Loucy (cell line): Measurements from ENCODE around the gene CREB3L4.

ENCODE experiments used
- H2AFZ ChIP-seq: fragments of 200-600 bp; sonication (generic); 2 replicates; pipeline ENCODE4 v1.6.0; 2016; ENCODE audit warnings: antibody characterized with exemption, mild to moderate bottlenecking, low read length, moderate library complexity
- H3F3A ChIP-seq: fragments of 200-600 bp; 2 replicates; pipeline ENCODE4 v1.6.0; 2016; ENCODE audit warnings: antibody characterized with exemption, low read depth, mild to moderate bottlenecking
- H3K27me3 ChIP-seq: fragments of 200-600 bp; sonication (generic); 2 replicates; pipeline ENCODE4 v1.6.1; 2014; ENCODE audit warnings: low read length, mild to moderate bottlenecking; ENCODE audit not compliant: insufficient read depth, poor library complexity, severe bottlenecking
- H3K36me3 ChIP-seq: fragments of 200-600 bp; sonication (generic); 2 replicates; pipeline ENCODE4 v1.6.1; 2016; ENCODE audit warnings: low read length; ENCODE audit not compliant: insufficient read depth
- H3K4me1 ChIP-seq: fragments of 200-600 bp; sonication (generic); 2 replicates; pipeline ENCODE4 v1.5.1; 2014; ENCODE audit warnings: low read length, mild to moderate bottlenecking; ENCODE audit not compliant: insufficient read depth, poor library complexity, severe bottlenecking
- H3K4me2 ChIP-seq: fragments of 200-600 bp; sonication (generic); 2 replicates; pipeline ENCODE4 v1.6.0; 2014; ENCODE audit warnings: antibody characterized with exemption, low read length, low read depth, mild to moderate bottlenecking; ENCODE audit not compliant: poor library complexity, severe bottlenecking
- H3K4me3 ChIP-seq: fragments of 200-600 bp; sonication (generic); 2 replicates; pipeline ENCODE4 v1.5.1; 2014; ENCODE audit warnings: low read length, mild to moderate bottlenecking, mixed read lengths; ENCODE audit not compliant: poor library complexity, severe bottlenecking
- H3K79me2 ChIP-seq: fragments of 200-600 bp; sonication (generic); 2 replicates; pipeline ENCODE4 v1.6.1; 2014; ENCODE audit warnings: low read length; ENCODE audit not compliant: insufficient read depth
- H3K9ac ChIP-seq: fragments of 200-600 bp; sonication (generic); 2 replicates; pipeline ENCODE4 v1.6.0; 2014; ENCODE audit warnings: mild to moderate bottlenecking, low read depth, low read length, moderate library complexity; ENCODE audit not compliant: poor library complexity, severe bottlenecking
- H3K9me2 ChIP-seq: fragments of 200-600 bp; sonication (generic); replicated peaks from 2 replicates; pipeline ENCODE4 v1.6.1; 2016; ENCODE audit warnings: low read depth, low read length, mixed read lengths
- H3K9me3 ChIP-seq: fragments of 200-600 bp; sonication (generic); 2 replicates; pipeline ENCODE4 v1.6.1; 2014; ENCODE audit warnings: mild to moderate bottlenecking, antibody characterized with exemption, low read length, low read depth; ENCODE audit not compliant: insufficient read depth
- H4K20me1 ChIP-seq: fragments of 200-600 bp; sonication (generic); 2 replicates; pipeline ENCODE4 v1.6.0; 2014; ENCODE audit warnings: antibody characterized with exemption, low read length, mild to moderate bottlenecking; ENCODE audit not compliant: insufficient read depth, poor library complexity, severe bottlenecking
- CTCF ChIP-seq: fragments of 200-600 bp; sonication (generic); conservative IDR thresholded peaks from 2 replicates; pipeline ENCODE4 v1.5.1; 2014; ENCODE audit warnings: mild to moderate bottlenecking, antibody characterized with exemption, low read length
- EZH2phosphoT487 ChIP-seq: fragments of 200-600 bp; IDR thresholded peaks from 2 replicates; pipeline ENCODE4 v1.6.1; 2018; ENCODE audit warnings: antibody characterized with exemption, mild to moderate bottlenecking, moderate library complexity, borderline replicate concordance

Gene CREB3L4

GRCh38 chr1:153958961-153959260, 8.8 kb upstream of the CREB3L4 start:
- Histone ChIP-seq H3K4me2 (peak overlapping the region; percentile 51), H3K9me2 (no peaks in the 10 kb centered on the region), H4K20me1 (peaks cover 38% of the 10 kb centered on the region), H3K27me3 (no peaks in the 10 kb centered on the region), H3F3A (no peaks in the 10 kb centered on the region), H3K4me1 (peaks cover 60% of the 10 kb centered on the region), H3K9me3 (no peaks in the 10 kb centered on the region), H3K36me3 (peaks cover under 1% of the 10 kb centered on the region; the same call in 1 of the 2 replicates), H3K79me2 (peaks cover 64% of the 10 kb centered on the region), H3K9ac (peak overlapping the region; percentile 43), H2AFZ (no peak overlapping the region), H3K4me3 (peak overlapping the region; percentile 91)
- TF ChIP-seq EZH2phosphoT487 (no peak), CTCF (no peak)

- Histone ChIP-seq H3K36me3 (no peaks in the 10 kb centered on the region; the same call in 1 of the 2 replicates), H3K79me2 (peaks cover 64% of the 10 kb centered on the region), H3F3A (no peaks in the 10 kb centered on the region), H3K9ac (peak overlapping the region; percentile 43), H3K9me3 (no peaks in the 10 kb centered on the region), H3K27me3 (no peaks in the 10 kb centered on the region), H3K4me1 (peaks cover 59% of the 10 kb centered on the region), H3K4me2 (peak overlapping the region; percentile 51), H2AFZ (no peak overlapping the region), H3K4me3 (no peak overlapping the region), H3K9me2 (no peaks in the 10 kb centered on the region), H4K20me1 (peaks cover 35% of the 10 kb centered on the region)
- no peak for TF ChIP-seq EZH2phosphoT487
- no peak for TF ChIP-seq CTCF
Measured at GRCh38 chr1:153959454-153959853, 8.2 kb upstream of the CREB3L4 start.

- no peak overlapping the region for H2AFZ ChIP-seq
- TF ChIP-seq EZH2phosphoT487, result no peak
- TF ChIP-seq CTCF, result no peak
- H3K36me3 ChIP-seq, result no peaks in the 10 kb centered on the region
- no peaks in the 10 kb centered on the region for H3K9me2 ChIP-seq
- H3K9ac ChIP-seq, result no peak overlapping the region
- H4K20me1 ChIP-seq, result peaks cover 29% of the 10 kb centered on the region
- H3K79me2 ChIP-seq, result peaks cover 63% of the 10 kb centered on the region
- H3F3A ChIP-seq, result no peaks in the 10 kb centered on the region
- H3K4me2 ChIP-seq, result no peak overlapping the region
- no peaks in the 10 kb centered on the region for H3K9me3 ChIP-seq
- H3K27me3 ChIP-seq, result no peaks in the 10 kb centered on the region
- H3K4me1 ChIP-seq, result peaks cover 53% of the 10 kb centered on the region
- no peak overlapping the region for H3K4me3 ChIP-seq
Measured at GRCh38 chr1:153960206-153960605, 7.5 kb upstream of the CREB3L4 start.
